Endothelial cell (in vitro differentiated cells): Measurements from ENCODE around the gene POMGNT2. TPM values are rescaled to one million over a fixed set of nuclear protein-coding genes. Genes with fewer than 3 reads are reported as not detected.

ENCODE experiments used
- DNase-seq: peaks from one replicate; pipeline ENCODE4 v3.0.0; 2021; ENCODE audit warnings: low spot score
- H3K27ac Mint-ChIP-seq: one replicate; pipeline ENCODE4 v1.8.0; 2021; ENCODE audit warnings: mixed read lengths, inconsistent platforms; ENCODE audit not compliant: unreplicated experiment
- H3K27me3 Mint-ChIP-seq: one replicate; pipeline ENCODE4 v1.8.0; 2021; ENCODE audit warnings: mild to moderate bottlenecking, moderate library complexity, mixed read lengths, inconsistent platforms; ENCODE audit not compliant: unreplicated experiment
- H3K36me3 Mint-ChIP-seq: one replicate; pipeline ENCODE4 v1.8.0; 2021; ENCODE audit warnings: mild to moderate bottlenecking, low read depth, mixed read lengths, inconsistent platforms; ENCODE audit not compliant: unreplicated experiment
- H3K4me1 Mint-ChIP-seq: one replicate; pipeline ENCODE4 v1.8.0; 2021; ENCODE audit warnings: mild to moderate bottlenecking, mixed read lengths, inconsistent platforms; ENCODE audit not compliant: unreplicated experiment
- H3K4me3 Mint-ChIP-seq: one replicate; pipeline ENCODE4 v1.8.0; 2021; ENCODE audit warnings: mild to moderate bottlenecking, mixed read lengths, inconsistent platforms; ENCODE audit not compliant: unreplicated experiment
- H3K9me3 Mint-ChIP-seq: one replicate; pipeline ENCODE4 v1.8.0; 2021; ENCODE audit warnings: mixed read lengths, inconsistent platforms; ENCODE audit not compliant: unreplicated experiment
- total RNA-seq: library from RNA; stranded (reverse); fragmentation: NEBNext Ultra II Directional; extraction: Animal tissue kit (Norgen Biotek cat#: 25700); gene quantifications from one replicate; pipeline ENCODE4 v1.2.1, GENCODE V29; 2021; ENCODE audit not compliant: unreplicated experiment
- TF ChIP-seq, protein P1 (sequence below): fragments of 200-600 bp; sonication (generic); IDR thresholded peaks from one replicate; pipeline ENCODE4 v1.5.0; 2021; ENCODE audit warnings: antibody characterized with exemption; ENCODE audit not compliant: unreplicated experiment

POMGNT2 gene
- total RNA-seq, 1 donor from 2014 or later = 12.1 TPM

DNA sequence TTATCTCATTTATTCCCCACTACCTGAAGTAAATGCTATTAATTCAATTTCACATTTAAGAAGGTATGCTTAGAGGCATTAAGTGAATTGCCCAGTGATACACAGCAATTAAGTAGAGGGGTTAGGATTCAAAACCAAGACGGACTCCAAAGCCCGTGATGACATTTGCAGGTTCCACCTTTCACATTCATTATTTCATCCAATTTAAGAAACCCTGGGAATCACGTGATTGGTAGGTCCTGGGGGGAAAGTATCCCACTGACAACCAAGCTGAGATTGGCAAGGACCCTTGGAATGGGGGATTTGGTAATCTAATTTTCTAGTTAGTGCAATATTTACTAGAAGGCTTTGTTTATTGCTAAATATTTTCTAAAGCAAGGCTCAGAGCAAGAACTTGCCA is 1.8 kb downstream of the POMGNT2 start:
- Mint-ChIP-seq H3K4me3 (no peak overlapping the region), H3K27me3 (peaks cover 8% of the 10 kb centered on the region), H3K36me3 (peaks cover 4% of the 10 kb centered on the region), H3K9me3 (no peaks in the 10 kb centered on the region), H3K27ac (no peak overlapping the region), H3K4me1 (peaks cover 2% of the 10 kb centered on the region)
- DNase-seq = no peak
- TF ChIP-seq, protein P1, sequence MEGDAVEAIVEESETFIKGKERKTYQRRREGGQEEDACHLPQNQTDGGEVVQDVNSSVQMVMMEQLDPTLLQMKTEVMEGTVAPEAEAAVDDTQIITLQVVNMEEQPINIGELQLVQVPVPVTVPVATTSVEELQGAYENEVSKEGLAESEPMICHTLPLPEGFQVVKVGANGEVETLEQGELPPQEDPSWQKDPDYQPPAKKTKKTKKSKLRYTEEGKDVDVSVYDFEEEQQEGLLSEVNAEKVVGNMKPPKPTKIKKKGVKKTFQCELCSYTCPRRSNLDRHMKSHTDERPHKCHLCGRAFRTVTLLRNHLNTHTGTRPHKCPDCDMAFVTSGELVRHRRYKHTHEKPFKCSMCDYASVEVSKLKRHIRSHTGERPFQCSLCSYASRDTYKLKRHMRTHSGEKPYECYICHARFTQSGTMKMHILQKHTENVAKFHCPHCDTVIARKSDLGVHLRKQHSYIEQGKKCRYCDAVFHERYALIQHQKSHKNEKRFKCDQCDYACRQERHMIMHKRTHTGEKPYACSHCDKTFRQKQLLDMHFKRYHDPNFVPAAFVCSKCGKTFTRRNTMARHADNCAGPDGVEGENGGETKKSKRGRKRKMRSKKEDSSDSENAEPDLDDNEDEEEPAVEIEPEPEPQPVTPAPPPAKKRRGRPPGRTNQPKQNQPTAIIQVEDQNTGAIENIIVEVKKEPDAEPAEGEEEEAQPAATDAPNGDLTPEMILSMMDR = no peak

GRCh38 chr3:43102773-43103480 is 3.0 kb downstream of the POMGNT2 start:
- Mint-ChIP-seq H3K27me3 (peaks cover 8% of the 10 kb centered on the region), H3K4me3 (no peak overlapping the region), H3K9me3 (no peaks in the 10 kb centered on the region), H3K36me3 (peaks cover 4% of the 10 kb centered on the region), H3K4me1 (peaks cover 2% of the 10 kb centered on the region), H3K27ac (no peak overlapping the region)
- TF ChIP-seq, protein P1 = no peak
- no peak for DNase-seq

DNA sequence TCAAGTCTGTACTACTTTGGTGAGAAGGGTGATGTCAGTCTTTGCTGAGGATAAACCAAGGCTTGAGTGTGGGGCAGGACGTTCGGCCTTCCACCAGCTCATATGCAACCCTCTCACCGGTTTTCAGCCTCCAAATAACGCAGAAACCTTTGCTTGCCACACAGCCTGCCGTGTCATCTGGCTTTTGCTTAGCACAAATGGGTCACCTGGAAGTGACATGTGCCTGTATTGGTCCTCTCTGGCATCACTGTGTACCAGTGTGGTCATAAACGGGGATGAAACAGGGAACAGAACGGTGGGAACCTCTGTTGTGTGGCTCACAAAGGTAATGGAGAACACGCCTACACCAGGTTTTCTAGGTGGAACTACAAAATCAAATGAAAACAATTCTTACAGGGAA is 7.1 kb downstream of the POMGNT2 start:
- Mint-ChIP-seq H3K27ac (no peak overlapping the region), H3K4me1 (no peaks in the 10 kb centered on the region), H3K36me3 (no peaks in the 10 kb centered on the region), H3K27me3 (no peaks in the 10 kb centered on the region), H3K4me3 (no peak overlapping the region), H3K9me3 (no peaks in the 10 kb centered on the region)
- TF ChIP-seq, protein P1 = no peak
- no peak for DNase-seq

DNA sequence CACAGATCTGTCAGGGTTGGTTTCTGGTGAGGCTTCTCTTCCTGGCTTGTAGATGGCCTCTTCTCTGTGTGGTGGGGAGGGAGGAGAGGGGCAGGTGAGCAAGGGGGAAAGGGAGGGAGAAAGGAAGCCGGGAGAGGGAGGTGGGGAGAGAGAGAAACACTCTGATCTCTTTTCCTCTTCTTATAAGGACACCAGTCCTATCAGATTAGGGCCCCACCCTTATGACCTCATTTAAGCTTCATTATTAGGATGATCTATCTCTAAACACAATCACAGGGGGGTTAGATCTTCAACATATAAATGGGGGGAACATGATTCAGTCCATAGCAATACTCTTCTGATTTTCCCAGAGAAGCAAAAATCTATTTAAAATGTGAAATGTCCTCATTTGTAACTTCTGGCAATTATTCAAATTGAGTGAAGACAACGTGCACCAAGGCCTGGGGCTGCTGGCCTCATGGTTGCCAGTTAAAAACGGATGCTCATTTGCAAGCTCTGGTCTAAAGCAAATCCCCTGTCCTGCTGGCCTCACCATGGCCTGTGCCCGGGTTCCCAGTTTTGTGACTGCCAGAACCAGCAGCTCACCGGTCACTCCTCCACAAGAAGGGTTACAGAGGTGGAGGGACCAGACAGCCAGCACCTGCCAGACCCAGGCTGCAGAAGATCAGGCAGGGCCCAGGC is 8.3 kb downstream of the POMGNT2 start:
- Mint-ChIP-seq H3K36me3 (no peaks in the 10 kb centered on the region), H3K4me1 (no peaks in the 10 kb centered on the region), H3K4me3 (no peak overlapping the region), H3K27me3 (no peaks in the 10 kb centered on the region), H3K9me3 (no peaks in the 10 kb centered on the region), H3K27ac (no peak overlapping the region)
- DNase-seq = no peak
- TF ChIP-seq, protein P1 = no peak

DNA sequence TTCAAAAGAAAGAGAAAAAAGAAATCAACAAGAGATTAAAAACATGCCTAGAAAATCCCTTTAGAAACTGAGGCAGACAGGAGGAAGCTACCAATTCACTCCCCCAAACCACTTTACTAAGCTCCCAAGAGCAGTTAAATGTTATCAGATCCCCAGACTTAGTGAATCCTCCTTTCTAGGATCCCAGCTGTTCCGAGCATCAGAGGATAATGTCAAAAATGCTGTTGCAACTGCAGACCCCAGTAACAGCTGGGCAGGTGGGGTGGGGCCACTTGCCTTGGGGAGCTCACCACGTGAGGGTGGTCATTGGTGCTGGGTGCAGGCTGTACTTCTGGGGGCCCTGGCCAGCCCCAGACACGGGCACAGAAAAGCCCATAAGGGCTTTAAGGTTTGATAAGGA is 9.1 kb downstream of the POMGNT2 start:
- Mint-ChIP-seq H3K4me3 (no peak overlapping the region), H3K4me1 (no peaks in the 10 kb centered on the region), H3K9me3 (no peaks in the 10 kb centered on the region), H3K27ac (no peak overlapping the region), H3K36me3 (no peaks in the 10 kb centered on the region), H3K27me3 (no peaks in the 10 kb centered on the region)
- DNase-seq = no peak
- TF ChIP-seq, protein P1 = no peak
